K562 (cell line): Measurements from ENCODE around the gene WDR49.

Experiments used
- CBX5 ChIP-seq: IDR thresholded peaks from 2 replicates; pipeline ENCODE4 v1.6.1; 2014; ENCODE audit warnings: low read depth, borderline replicate concordance
- FOXJ2 ChIP-seq: fragments of 200-800 bp; sonication (Bioruptor generic); IDR thresholded peaks from 2 replicates; pipeline ENCODE4 v1.6.1; 2016; ENCODE audit warnings: missing genetic modification characterization, missing compliant biosample characterization
- KAT7 ChIP-seq: sonication (generic); formaldehyde crosslinking; IDR thresholded peaks from 2 replicates; pipeline ENCODE4 v1.8.0; 2022; ENCODE audit warnings: missing genetic modification reagents, mild to moderate bottlenecking, borderline replicate concordance
- POLR2AphosphoS5 ChIP-seq: IDR thresholded peaks from 2 replicates; pipeline ENCODE4 v1.6.1; 2011; ENCODE audit warnings: mild to moderate bottlenecking, low read depth, low read length, moderate library complexity; ENCODE audit not compliant: control insufficient read depth, insufficient read depth
- SMARCB1 ChIP-seq: IDR thresholded peaks from 2 replicates; pipeline ENCODE4 v1.6.1; 2011; ENCODE audit warnings: improper control_type of control experiment, low read depth; ENCODE audit not compliant: insufficient read length
- XRCC5 ChIP-seq: fragments of 200-400 bp; formaldehyde crosslinking; IDR thresholded peaks from 2 replicates; pipeline ENCODE4 v1.6.1; 2017; ENCODE audit warnings: low read depth, mild to moderate bottlenecking, low read length
- ZNF699 ChIP-seq: fragments of 250-450 bp; sonication (Bioruptor Pico); IDR thresholded peaks from 2 replicates; pipeline ENCODE4 v1.8.0; 2021; ENCODE audit warnings: mild to moderate bottlenecking, moderate library complexity; ENCODE audit not compliant: insufficient replicate concordance
- TF ChIP-seq, protein P1 (sequence below): sonication (generic); formaldehyde crosslinking; IDR thresholded peaks from 2 replicates; pipeline ENCODE4 v1.8.1; 2023; ENCODE audit warnings: mild to moderate bottlenecking, missing genetic modification reagents
- TF ChIP-seq, protein P2 (sequence below), 2 experiments: fragments of 450-650 bp in 1 of 2; sonication (generic) in 1 of 2; formaldehyde crosslinking; conservative IDR thresholded peaks; 2 replicates each; pipeline versions ENCODE4 v1.4.0 to v1.8.1; 2020 to 2022; ENCODE audit warnings: mild to moderate bottlenecking in 1 of 2, missing genetic modification reagents in 1 of 2
- TF ChIP-seq, protein P3 (sequence below), 2 experiments: fragments of 450-650 bp; formaldehyde crosslinking in 1 of 2; IDR thresholded peaks; 2 replicates each; pipeline versions ENCODE4 v1.4.0 to v1.6.1; 2014 to 2020; ENCODE audit warnings: mild to moderate bottlenecking in 2 of 2, borderline replicate concordance in 1 of 2, low read depth in 1 of 2

DNA sequence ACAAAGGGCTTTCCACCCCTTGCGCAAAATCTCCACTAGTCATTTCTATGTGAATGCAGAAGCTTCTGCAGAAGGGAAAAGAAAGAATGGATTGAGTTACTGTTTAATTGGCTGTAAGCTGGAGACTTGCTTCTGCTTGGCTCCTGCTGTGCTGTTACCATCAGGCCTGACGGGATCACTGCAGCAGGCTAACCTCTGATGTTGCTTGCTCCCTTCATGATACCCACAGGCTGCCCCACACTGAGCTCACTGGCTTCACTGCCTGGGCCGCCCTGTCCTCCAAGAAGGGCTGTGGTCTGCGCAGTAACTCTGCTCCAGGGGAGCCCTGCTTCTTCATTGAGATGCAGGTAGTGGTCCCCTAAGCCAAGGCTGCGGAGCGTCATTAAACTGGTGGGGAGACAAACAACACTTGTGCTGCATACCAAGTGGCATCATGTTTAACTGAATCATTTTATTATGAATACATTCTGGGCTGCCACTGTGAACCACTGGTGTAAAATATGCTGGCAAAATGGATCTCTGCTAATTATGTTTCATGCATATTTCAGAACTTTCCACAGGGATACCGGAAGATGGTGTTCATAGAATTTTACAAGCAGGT is 78.6 kb downstream of the WDR49 start:
- TF ChIP-seq KAT7 (no peak), POLR2AphosphoS5 (no peak), ZNF699 (no peak), FOXJ2 (tag) (no peak), SMARCB1 (no peak), CBX5 (no peak), XRCC5 (no peak)
- TF ChIP-seq, protein P1, sequence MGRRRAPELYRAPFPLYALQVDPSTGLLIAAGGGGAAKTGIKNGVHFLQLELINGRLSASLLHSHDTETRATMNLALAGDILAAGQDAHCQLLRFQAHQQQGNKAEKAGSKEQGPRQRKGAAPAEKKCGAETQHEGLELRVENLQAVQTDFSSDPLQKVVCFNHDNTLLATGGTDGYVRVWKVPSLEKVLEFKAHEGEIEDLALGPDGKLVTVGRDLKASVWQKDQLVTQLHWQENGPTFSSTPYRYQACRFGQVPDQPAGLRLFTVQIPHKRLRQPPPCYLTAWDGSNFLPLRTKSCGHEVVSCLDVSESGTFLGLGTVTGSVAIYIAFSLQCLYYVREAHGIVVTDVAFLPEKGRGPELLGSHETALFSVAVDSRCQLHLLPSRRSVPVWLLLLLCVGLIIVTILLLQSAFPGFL = no peak
- TF ChIP-seq, protein P2, sequence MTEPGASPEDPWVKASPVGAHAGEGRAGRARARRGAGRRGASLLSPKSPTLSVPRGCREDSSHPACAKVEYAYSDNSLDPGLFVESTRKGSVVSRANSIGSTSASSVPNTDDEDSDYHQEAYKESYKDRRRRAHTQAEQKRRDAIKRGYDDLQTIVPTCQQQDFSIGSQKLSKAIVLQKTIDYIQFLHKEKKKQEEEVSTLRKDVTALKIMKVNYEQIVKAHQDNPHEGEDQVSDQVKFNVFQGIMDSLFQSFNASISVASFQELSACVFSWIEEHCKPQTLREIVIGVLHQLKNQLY (CRISPR knock-in tag; conservative IDR thresholded peaks at IDR 0.05) = no peak
- TF ChIP-seq, protein P3, sequence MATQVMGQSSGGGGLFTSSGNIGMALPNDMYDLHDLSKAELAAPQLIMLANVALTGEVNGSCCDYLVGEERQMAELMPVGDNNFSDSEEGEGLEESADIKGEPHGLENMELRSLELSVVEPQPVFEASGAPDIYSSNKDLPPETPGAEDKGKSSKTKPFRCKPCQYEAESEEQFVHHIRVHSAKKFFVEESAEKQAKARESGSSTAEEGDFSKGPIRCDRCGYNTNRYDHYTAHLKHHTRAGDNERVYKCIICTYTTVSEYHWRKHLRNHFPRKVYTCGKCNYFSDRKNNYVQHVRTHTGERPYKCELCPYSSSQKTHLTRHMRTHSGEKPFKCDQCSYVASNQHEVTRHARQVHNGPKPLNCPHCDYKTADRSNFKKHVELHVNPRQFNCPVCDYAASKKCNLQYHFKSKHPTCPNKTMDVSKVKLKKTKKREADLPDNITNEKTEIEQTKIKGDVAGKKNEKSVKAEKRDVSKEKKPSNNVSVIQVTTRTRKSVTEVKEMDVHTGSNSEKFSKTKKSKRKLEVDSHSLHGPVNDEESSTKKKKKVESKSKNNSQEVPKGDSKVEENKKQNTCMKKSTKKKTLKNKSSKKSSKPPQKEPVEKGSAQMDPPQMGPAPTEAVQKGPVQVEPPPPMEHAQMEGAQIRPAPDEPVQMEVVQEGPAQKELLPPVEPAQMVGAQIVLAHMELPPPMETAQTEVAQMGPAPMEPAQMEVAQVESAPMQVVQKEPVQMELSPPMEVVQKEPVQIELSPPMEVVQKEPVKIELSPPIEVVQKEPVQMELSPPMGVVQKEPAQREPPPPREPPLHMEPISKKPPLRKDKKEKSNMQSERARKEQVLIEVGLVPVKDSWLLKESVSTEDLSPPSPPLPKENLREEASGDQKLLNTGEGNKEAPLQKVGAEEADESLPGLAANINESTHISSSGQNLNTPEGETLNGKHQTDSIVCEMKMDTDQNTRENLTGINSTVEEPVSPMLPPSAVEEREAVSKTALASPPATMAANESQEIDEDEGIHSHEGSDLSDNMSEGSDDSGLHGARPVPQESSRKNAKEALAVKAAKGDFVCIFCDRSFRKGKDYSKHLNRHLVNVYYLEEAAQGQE (IDR thresholded peaks at IDR 0.05; ENCODE audit: borderline replicate concordance) = no peak
- TF ChIP-seq, protein P3 (CRISPR knock-in tag; IDR thresholded peaks at IDR 0.05; ENCODE audit: low read depth) = no peak
